GM19463 (cell line): Measurements from ENCODE around the gene TMEM61.
A peak's percentile ranks its signal among the peaks of the same experiment; 100 is the strongest.

Source experiments
- ATAC-seq: cut with Tn5 transposase; IDR thresholded peaks from one replicate; pipeline ENCODE4 v1.9.1; 2021; ENCODE audit warnings: mild to moderate bottlenecking, moderate library complexity; ENCODE audit not compliant: unreplicated experiment

Gene TMEM61

GRCh38 chr1:54984131-54984842 is 3.9 kb downstream of the TMEM61 start:
- ATAC-seq: no peak

- ATAC-seq: no peak
These were observed 5.1 kb downstream of the TMEM61 start for GRCh38 chr1:54985556-54985955.

- ATAC-seq: no peak
These were observed 5.6 kb downstream of the TMEM61 start for GRCh38 chr1:54986025-54986424.

GRCh38 chr1:54986533-54986932 is 6.1 kb downstream of the TMEM61 start:
- ATAC-seq: no peak

GRCh38 chr1:54987427-54987826 is 7.0 kb downstream of the TMEM61 start:
- ATAC-seq: no peak

GRCh38 chr1:54987919-54988705 is 7.7 kb downstream of the TMEM61 start:
- ATAC-seq: no peak

GRCh38 chr1:54988975-54989374 is 8.5 kb downstream of the TMEM61 start:
- no peak for ATAC-seq

GRCh38 chr1:54989473-54989872 is 9.0 kb downstream of the TMEM61 start:
- no peak for ATAC-seq

- ATAC-seq: no peak
These were observed 9.8 kb downstream of the TMEM61 start for GRCh38 chr1:54989968-54990810.

- no peak for ATAC-seq
These were observed 10.5 kb downstream of the TMEM61 start for GRCh38 chr1:54990916-54991315.

- ATAC-seq: no peak
These were observed 11.5 kb downstream of the TMEM61 start for GRCh38 chr1:54991939-54992338.

GRCh38 chr1:54993140-54993539 is 12.7 kb downstream of the TMEM61 start:
- no peak for ATAC-seq

GRCh38 chr1:54994355-54994990 is 14.0 kb downstream of the TMEM61 start:
- no peak for ATAC-seq

GRCh38 chr1:54995013-54995760 is 14.8 kb downstream of the TMEM61 start:
- ATAC-seq: no peak

GRCh38 chr1:54995835-54996234 is 15.4 kb downstream of the TMEM61 start:
- ATAC-seq: no peak

- ATAC-seq: peak; percentile 80
These were observed 16.0 kb downstream of the TMEM61 start for GRCh38 chr1:54996359-54996868.

- no peak for ATAC-seq
These were observed 16.7 kb downstream of the TMEM61 start for GRCh38 chr1:54996869-54997710.

GRCh38 chr1:54997711-54997986 is 17.2 kb downstream of the TMEM61 start:
- ATAC-seq: no peak

GRCh38 chr1:54998100-54998499 is 17.7 kb downstream of the TMEM61 start:
- no peak for ATAC-seq
